Skeletal muscle satellite cell (primary cell): ENCODE results near the gene DUOX1.

Experiments used
- H3K27me3 ChIP-seq: 2 replicates; pipeline ENCODE4 v1.7.0; 2013; ENCODE audit warnings: low read length; ENCODE audit not compliant: control insufficient read depth, insufficient read depth
- H3K36me3 ChIP-seq: 2 replicates; pipeline ENCODE4 v1.7.0; 2013; ENCODE audit warnings: mild to moderate bottlenecking, control low read depth, low read length; ENCODE audit not compliant: insufficient read depth
- H3K4me1 ChIP-seq: 2 replicates; pipeline ENCODE4 v1.7.0; 2013; ENCODE audit warnings: low read length; ENCODE audit not compliant: control insufficient read depth, insufficient read depth
- H3K4me2 ChIP-seq: 2 replicates; pipeline ENCODE4 v1.7.0; 2013; ENCODE audit warnings: mild to moderate bottlenecking, low read length
- H3K4me3 ChIP-seq: 2 replicates; pipeline ENCODE4 v1.7.0; 2013; ENCODE audit warnings: low read length
- H3K9ac ChIP-seq: 2 replicates; pipeline ENCODE4 v1.7.0; 2013; ENCODE audit warnings: mild to moderate bottlenecking, low read depth, low read length, moderate library complexity
- H3K9me3 ChIP-seq: replicated peaks from 2 replicates; pipeline ENCODE4 v1.7.0; 2013; ENCODE audit warnings: mild to moderate bottlenecking, control low read depth, low read length

The DUOX1 gene

DNA sequence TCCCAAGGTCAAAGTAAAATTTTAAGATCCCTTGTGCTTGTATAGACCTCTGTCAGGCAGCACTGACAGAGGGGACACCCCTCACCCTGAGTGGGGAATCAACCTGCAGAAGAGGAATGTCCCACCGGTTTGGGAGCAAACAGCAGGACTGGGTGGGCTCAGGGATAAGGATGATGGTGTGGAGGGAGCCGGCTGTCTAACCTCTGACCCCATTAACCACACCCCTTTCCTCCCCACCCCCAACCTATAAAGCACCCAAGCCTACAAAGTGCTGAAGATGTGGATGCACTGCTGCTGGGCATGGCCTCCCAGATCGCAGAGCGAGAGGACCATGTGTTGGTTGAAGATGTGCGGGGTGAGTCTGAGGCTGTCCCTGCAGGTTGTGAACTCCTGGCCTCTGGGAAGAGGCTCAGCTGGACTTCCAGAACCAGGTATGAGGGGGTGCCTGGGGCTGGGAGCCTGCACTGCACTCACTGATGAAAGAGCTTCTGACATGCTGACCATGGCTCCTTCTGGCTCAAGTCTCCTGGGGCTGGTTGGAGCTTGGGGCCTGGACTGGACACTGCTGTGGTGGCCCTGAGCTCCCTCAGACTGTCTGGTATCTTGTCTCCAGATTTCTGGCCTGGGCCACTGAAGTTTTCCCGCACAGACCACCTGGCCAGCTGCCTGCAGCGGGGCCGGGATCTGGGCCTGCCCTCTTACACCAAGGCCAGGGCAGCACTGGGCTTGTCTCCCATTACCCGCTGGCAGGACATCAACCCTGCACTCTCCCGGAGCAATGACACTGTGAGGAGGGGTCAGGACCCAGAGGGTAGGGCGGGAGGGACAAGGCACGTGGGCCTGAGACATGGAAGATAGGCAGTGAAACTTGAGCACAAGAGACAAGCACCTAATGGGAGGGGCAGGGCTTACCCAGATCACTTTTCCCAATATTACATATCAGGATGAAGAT lies 9.3 kb downstream of the DUOX1 start:
- no peak overlapping the region for H3K4me2 ChIP-seq
- no peaks in the 10 kb centered on the region for H3K4me1 ChIP-seq
- H3K9me3 ChIP-seq = no peaks in the 10 kb centered on the region
- no peaks in the 10 kb centered on the region for H3K36me3 ChIP-seq
- H3K9ac ChIP-seq = no peak overlapping the region
- H3K27me3 ChIP-seq = peaks cover 40% of the 10 kb centered on the region
- H3K4me3 ChIP-seq = no peak overlapping the region

DNA sequence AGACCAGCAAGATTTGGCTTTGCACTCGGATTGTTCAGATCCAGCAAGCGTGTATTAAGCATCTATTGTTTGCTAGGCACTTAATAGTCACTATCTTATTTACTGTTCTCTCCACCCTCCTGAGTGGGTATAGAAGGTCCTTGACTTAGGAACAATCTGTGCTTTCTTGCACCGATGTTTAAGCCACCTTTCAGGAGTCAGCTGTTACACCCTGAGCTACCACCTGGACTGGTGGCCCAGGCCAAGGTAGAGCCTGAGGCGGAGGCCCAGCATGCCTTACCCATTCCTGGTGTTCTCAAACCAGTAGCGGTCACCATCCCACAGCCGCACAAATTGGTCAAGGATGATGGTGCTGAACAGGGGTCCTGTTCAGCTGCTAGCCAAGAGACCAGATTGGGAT lies 10.0 kb downstream of the DUOX1 start:
- H3K27me3 ChIP-seq = peaks cover 33% of the 10 kb centered on the region
- H3K4me1 ChIP-seq = no peaks in the 10 kb centered on the region
- no peaks in the 10 kb centered on the region for H3K36me3 ChIP-seq

DNA sequence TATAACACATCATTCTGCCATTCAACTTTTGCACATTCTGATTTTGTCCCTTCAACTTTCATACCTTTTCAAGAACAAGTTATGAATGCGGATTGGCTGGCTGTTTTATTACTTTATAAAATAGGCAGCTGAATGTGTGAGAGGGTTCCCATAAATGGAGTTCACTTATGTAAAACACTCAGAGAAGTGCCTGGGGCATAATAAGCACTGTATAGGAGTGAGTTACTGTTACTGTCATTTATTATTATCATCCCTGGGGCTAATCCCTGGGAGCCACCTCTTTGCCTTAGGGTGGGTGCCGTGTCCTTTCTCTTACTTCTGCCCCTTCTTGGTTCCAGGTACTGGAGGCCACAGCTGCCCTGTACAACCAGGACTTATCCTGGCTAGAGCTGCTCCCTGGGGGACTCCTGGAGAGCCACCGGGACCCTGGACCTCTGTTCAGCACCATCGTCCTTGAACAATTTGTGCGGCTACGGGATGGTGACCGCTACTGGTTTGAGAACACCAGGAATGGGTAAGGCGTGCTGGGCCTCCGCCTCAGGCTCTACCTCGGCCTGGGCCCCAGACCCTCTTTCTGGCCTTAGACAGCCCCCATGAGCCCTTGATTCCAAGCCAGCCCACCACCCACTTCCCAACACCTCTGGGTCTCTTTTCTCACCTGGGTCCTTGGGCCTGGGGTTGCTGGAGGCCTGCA lies 10.9 kb downstream of the DUOX1 start:
- no peak overlapping the region for H3K4me2 ChIP-seq
- H3K4me1 ChIP-seq = no peaks in the 10 kb centered on the region

More for the DNA sequence above, 10.0 kb downstream of the DUOX1 start:
- Histone ChIP-seq H3K9ac (no peak overlapping the region), H3K4me3 (no peak overlapping the region), H3K4me2 (no peak overlapping the region), H3K9me3 (no peaks in the 10 kb centered on the region)

DNA sequence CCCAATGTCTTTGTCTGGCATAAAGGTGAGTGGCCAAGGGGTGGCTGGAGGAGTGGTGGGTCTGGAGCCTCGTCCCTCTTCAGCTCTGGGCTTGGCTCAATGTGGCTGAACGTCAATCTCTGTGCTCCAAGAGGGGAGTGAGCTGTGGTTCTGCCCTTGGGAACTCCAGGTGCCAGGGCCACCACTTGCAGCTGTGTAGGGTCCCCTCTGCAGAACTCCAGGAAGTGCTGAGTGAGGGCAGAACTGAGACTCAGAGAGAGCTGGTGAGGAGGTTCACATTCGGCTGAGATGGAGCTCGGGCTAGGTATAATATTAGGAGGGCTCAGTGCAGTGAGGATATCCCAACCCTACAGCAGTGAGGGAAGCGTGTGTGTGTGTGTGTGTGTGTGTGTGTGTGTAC lies 11.6 kb downstream of the DUOX1 start:
- H3K4me1 ChIP-seq = no peaks in the 10 kb centered on the region
- H3K9ac ChIP-seq = no peak overlapping the region
- H3K27me3 ChIP-seq = peaks cover 20% of the 10 kb centered on the region
- no peak overlapping the region for H3K4me2 ChIP-seq
- H3K4me3 ChIP-seq = no peak overlapping the region
- no peaks in the 10 kb centered on the region for H3K36me3 ChIP-seq
- no peaks in the 10 kb centered on the region for H3K9me3 ChIP-seq

More for the DNA sequence above, 10.9 kb downstream of the DUOX1 start:
- Histone ChIP-seq H3K36me3 (no peaks in the 10 kb centered on the region), H3K9ac (no peak overlapping the region), H3K4me3 (no peak overlapping the region), H3K27me3 (peaks cover 26% of the 10 kb centered on the region), H3K9me3 (no peaks in the 10 kb centered on the region)

DNA sequence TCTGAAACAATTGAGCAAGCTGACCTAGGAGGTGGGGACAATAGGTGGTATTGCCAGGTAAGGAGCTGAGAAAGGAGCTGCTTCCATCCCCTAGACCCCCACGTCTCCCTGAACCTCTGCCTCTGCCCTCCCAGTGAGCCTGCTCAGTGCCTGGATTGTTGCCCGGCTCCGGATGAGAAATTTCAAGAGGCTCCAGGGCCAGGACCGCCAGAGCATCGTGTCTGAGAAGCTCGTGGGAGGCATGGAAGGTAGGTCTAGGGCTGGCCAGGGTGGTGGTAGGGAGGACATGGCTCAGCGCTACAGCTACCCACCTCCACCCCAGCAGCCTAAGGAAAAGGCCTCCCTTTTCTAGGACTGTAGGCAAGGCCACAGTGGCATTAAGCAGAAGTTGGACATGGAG lies 13.3 kb downstream of the DUOX1 start:
- no peaks in the 10 kb centered on the region for H3K36me3 ChIP-seq

DNA sequence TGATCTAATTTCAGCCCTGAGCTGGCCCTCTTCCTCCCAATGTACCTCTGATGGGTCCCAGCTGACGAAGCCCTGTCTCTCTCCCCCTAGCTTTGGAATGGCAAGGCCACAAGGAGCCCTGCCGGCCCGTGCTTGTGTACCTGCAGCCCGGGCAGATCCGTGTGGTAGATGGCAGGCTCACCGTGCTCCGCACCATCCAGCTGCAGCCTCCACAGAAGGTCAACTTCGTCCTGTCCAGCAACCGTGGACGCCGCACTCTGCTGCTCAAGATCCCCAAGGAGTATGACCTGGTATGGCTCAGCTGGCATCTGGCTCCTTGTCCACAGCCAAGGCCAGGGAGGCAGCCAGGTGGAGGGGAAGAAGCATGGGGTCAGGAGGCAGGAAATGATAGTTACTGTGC lies 14.2 kb downstream of the DUOX1 start:
- no peak overlapping the region for H3K4me3 ChIP-seq
- H3K36me3 ChIP-seq = no peaks in the 10 kb centered on the region
- H3K9ac ChIP-seq = no peak overlapping the region
- H3K4me1 ChIP-seq = peaks cover 11% of the 10 kb centered on the region
- H3K4me2 ChIP-seq = no peak overlapping the region
- peaks cover 3% of the 10 kb centered on the region for H3K27me3 ChIP-seq
- no peaks in the 10 kb centered on the region for H3K9me3 ChIP-seq

More for the DNA sequence above, 13.3 kb downstream of the DUOX1 start:
- H3K27me3 ChIP-seq = peaks cover 9% of the 10 kb centered on the region
- no peaks in the 10 kb centered on the region for H3K9me3 ChIP-seq
- no peak overlapping the region for H3K4me3 ChIP-seq
- no peak overlapping the region for H3K9ac ChIP-seq
- H3K4me2 ChIP-seq = no peak overlapping the region
- peaks cover 2% of the 10 kb centered on the region for H3K4me1 ChIP-seq

DNA sequence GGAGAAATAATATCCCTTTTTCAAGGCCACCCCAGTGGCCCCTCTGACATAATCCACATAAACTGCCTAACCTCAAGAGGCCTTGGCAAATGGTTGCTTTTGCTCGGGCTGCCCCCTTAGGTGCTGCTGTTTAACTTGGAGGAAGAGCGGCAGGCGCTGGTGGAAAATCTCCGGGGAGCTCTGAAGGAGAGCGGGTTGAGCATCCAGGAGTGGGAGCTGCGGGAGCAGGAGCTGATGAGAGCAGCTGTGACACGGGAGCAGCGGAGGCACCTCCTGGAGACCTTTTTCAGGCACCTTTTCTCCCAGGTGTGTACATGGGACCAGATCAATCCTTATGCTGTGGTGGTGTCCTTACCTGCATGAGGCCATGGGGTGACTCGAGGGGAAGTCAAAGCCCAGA lies 15.0 kb downstream of the DUOX1 start:
- Histone ChIP-seq H3K9ac (no peak overlapping the region), H3K27me3 (no peaks in the 10 kb centered on the region), H3K36me3 (no peaks in the 10 kb centered on the region), H3K4me3 (no peak overlapping the region), H3K4me1 (peaks cover 13% of the 10 kb centered on the region), H3K4me2 (no peak overlapping the region), H3K9me3 (no peaks in the 10 kb centered on the region)

DNA sequence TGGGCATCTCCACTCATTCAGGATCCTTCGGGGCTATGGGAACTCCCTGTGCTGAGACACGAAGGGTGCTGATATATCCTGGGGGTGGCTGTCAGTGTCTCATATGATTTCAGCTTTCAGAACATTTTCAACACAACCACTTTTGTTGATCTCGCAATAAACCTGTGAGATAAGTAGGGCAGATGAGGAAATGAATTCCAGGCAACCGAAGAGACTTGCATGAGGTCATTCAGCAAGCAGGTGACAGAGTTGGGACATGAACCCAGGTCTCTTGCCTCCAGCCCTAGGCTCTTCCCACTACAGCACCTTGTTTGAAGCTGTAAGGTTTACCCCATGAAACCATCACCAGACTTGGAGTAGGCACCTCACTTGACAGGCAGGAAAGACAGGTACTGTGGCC lies 16.6 kb downstream of the DUOX1 start:
- Histone ChIP-seq H3K9ac (no peak overlapping the region), H3K4me2 (no peak overlapping the region), H3K27me3 (no peaks in the 10 kb centered on the region), H3K4me3 (no peak overlapping the region), H3K36me3 (no peaks in the 10 kb centered on the region), H3K9me3 (no peaks in the 10 kb centered on the region), H3K4me1 (peaks cover 13% of the 10 kb centered on the region)

DNA sequence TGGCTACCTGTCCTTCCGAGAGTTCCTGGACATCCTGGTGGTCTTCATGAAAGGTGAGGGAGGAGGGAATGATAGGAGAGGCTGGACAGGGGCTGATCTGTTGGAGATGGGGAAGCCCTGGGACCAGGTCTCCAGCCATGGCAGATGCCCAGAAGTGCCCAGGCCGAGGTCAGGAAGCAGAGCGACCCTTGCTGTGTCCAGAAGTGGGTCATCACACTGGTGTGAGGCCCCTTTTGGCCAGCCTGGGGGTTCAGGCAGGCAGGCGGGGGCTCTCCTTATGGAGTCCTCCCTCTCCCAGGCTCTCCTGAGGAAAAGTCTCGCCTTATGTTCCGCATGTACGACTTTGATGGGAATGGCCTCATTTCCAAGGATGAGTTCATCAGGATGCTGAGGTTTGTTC lies 17.8 kb downstream of the DUOX1 start:
- Histone ChIP-seq H3K4me1 (peaks cover 13% of the 10 kb centered on the region), H3K9ac (no peak overlapping the region), H3K4me3 (no peak overlapping the region), H3K36me3 (no peaks in the 10 kb centered on the region), H3K4me2 (no peak overlapping the region), H3K9me3 (no peaks in the 10 kb centered on the region), H3K27me3 (no peaks in the 10 kb centered on the region)

DNA sequence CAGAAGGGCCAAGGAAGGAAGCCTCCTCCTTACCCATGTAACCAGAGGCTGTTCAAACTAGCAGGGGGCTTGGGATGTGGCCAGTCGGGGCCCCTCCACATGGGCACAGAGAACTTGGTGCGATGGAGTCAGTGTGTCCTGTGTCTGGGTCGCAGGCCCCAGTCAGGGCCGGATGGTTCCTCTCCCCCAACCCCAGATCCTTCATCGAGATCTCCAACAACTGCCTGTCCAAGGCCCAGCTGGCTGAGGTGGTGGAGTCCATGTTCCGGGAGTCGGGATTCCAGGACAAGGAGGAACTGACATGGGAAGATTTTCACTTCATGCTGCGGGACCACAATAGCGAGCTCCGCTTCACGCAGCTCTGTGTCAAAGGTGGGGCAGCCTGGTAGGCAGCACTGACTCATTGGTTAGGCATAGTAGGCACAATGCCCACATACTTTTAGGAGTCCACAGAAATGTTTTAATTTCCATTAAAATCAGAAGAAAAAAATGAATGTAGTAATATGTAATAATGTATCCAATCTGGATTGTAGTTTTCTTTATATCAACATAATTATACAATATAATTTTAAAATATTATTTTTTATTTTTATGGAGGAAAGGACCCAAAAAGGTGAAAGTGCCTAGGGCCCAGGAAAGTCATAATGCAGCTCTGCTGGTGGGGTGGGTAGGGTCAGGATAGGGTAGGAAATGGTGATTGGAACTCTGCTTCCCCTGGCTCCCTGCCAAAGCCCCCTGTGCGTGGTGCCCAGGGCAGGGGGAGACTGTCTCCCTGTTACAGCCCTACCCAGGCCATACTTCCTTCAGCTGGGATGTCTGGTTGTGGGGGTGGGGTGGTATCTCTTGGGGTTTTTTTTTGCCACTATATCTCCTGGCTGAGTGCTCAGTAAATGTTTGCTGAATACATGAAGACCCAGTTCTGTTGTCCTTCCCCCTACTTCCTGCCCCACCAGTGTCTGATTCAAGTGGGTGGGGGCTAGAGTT lies 18.6 kb downstream of the DUOX1 start:
- H3K9ac ChIP-seq = no peak overlapping the region
- no peaks in the 10 kb centered on the region for H3K36me3 ChIP-seq
- no peaks in the 10 kb centered on the region for H3K27me3 ChIP-seq
- H3K4me3 ChIP-seq = no peak overlapping the region
- no peak overlapping the region for H3K4me2 ChIP-seq
- peaks cover 13% of the 10 kb centered on the region for H3K4me1 ChIP-seq
- H3K9me3 ChIP-seq = no peaks in the 10 kb centered on the region

DNA sequence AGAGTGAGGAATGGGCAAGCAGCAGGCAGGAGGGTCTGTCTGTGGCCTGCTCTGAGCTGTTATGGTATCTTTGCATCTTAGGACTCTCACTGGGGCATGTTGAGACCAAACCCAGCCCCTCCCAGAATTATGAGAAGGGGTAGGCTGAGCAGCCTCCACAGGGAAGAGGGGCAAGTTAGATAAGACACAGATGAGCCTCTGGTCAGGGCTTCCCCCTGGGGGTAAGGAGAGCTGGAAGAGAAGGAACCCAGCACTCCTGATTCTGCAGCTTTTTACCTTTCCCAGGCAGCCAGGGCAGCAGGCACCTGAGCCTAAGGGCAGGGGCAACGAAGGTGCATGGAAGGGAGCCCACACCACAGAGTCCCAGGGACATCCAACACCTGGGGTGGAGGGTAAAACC lies 19.3 kb downstream of the DUOX1 start:
- no peak overlapping the region for H3K9ac ChIP-seq
- no peaks in the 10 kb centered on the region for H3K36me3 ChIP-seq
- no peak overlapping the region for H3K4me3 ChIP-seq
- no peaks in the 10 kb centered on the region for H3K9me3 ChIP-seq
- no peaks in the 10 kb centered on the region for H3K27me3 ChIP-seq
- peaks cover 13% of the 10 kb centered on the region for H3K4me1 ChIP-seq
- no peak overlapping the region for H3K4me2 ChIP-seq
